Retinal pigment epithelial cell (primary cell): ENCODE measurements around the gene TENM3.

Source experiments
- DNase-seq: peaks from one replicate; pipeline ENCODE4 v3.0.0-alpha.2; 2010; ENCODE audit warnings: low read depth
- H3K4me3 ChIP-seq: 2 replicates; pipeline ENCODE4 v1.5.1; 2011; ENCODE audit warnings: mild to moderate bottlenecking, low read length, control low read depth, moderate library complexity
- CTCF ChIP-seq: conservative IDR thresholded peaks from 2 replicates; pipeline ENCODE4 v1.5.1; 2011; ENCODE audit warnings: low read depth, low read length, control low read depth, inconsistent platforms

The TENM3 gene

DNA sequence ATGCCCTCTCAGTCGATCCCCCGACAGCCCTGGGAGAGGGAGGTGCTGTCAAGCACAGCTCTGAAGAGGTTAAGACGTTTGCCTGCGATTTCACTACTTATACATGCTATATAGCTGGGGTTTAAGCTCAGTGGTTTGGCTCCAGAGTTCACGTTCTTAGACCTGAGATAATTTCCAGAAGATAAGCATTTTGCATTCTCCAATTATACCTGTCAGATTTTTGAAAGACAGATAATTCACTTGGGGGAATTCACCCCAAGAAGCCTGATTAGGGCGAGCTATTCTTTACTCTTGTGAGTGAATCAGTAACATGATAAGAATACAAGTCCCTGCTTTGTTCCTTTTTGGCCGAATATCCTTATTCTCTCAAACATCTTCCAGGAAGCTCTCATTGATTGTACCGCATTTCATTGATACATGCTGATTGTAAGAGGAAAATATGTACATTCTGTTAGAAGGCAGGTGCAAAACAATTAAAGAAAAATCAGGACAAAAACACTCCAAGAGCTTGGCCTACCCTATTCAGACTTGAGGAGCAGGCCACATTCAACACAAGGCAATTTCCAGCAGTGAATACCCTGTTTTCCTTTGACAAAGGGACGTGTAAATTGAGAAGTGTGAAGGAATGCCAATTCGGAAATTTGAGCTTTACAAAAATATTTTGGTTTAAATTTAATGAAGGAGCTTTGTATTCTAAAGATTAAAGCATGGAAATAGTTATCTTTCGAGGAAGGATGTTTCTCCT lies 30.2 kb downstream of the TENM3 start:
- TF ChIP-seq CTCF: no peak

GRCh38 chr4:182276210-182277109 lies 33.3 kb downstream of the TENM3 start:
- TF ChIP-seq CTCF: no peak

More for the DNA sequence above, 30.2 kb downstream of the TENM3 start:
- DNase-seq: no peak
- H3K4me3 ChIP-seq: no peak overlapping the region

GRCh38 chr4:182277377-182277776 lies 34.2 kb downstream of the TENM3 start:
- H3K4me3 ChIP-seq: no peak overlapping the region
- no peak for DNase-seq
- no peak for TF ChIP-seq CTCF

More at GRCh38 chr4:182276210-182277109, 33.3 kb downstream of the TENM3 start:
- no peak overlapping the region for H3K4me3 ChIP-seq
- DNase-seq: no peak

DNA sequence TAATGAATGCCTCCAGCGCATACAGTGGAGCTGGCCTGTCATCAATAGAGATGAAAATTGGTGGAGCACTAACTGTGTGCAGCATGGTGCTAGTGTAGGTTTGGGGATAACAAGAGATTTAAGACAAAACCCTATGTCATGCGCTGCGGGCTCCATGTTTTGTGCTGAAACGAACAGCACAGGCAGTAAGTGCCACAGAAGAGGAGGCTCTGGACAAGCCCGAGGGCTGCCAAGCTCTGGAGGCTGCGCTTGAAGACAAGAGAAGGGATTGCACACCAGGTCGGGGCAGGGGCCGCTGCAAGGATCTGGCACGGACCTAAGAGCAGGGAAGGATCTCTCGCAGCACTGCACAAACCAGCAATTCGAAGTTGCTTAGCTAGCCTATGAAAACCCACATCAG lies 35.5 kb downstream of the TENM3 start:
- H3K4me3 ChIP-seq: no peak overlapping the region
- no peak for TF ChIP-seq CTCF
- DNase-seq: no peak

DNA sequence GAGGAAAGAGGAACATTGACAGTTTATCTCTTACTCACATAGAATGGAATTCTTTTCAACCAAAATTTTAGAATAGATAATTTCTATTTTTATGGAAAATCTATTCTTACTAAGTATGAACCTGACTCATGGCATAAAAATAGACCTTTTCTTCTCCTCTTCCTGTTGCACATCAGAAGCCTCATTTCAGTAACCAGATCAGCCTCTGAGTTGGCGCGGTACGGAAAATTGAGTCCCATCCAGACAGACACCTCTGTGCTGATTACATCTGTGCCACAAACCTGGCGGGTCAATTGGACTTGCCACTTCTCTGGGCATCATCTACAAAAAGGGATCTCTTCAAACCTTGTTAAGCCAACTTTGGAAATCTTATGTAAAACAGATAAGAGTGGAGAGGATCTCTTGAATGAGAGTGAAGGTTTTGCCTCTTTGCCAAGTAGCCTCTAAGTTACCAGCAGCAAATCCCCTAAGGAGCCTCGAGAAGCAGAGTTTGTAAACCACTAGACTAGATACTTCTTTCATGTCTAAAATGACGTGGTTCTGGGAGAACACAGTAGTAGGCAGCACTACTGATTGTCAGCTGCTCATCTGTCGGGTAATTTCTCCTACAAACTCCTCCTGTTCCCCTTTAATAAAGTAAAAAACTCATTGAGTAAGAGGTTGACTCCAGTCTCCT lies 37.4 kb downstream of the TENM3 start:
- TF ChIP-seq CTCF: no peak
- DNase-seq: no peak

DNA sequence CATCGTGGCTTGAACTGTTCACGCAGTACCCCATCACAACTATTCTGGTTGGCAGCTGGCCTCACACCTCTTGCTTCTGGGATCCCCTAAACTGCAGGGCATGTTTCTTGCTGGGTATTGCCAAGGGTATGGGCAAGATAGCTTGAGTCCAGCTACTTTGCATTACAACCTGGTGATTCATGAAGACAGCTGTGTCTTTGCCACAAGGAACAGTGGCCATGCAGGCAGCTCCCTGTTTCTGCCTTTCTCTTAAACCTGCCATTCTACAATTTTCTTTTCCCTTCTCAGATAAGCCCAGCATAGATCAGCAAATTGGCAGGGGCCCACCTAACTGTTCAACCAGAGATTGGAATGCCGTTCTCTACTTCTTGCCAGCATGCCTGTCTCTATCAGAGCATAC lies 42.8 kb downstream of the TENM3 start:
- DNase-seq: no peak
- TF ChIP-seq CTCF: no peak
- no peak overlapping the region for H3K4me3 ChIP-seq

More for the DNA sequence above, 37.4 kb downstream of the TENM3 start:
- H3K4me3 ChIP-seq: no peak overlapping the region
